HepG2 (cell line): Measurements from ENCODE around the gene TBCE.

Experiments used
- CREB1 ChIP-seq, 2 experiments: fragments of 450-650 bp in 1 of 2; IDR thresholded peaks; 2 replicates each; pipeline ENCODE4 v1.6.1; 2016 to 2017; ENCODE audit warnings: control low read depth in 1 of 2, mild to moderate bottlenecking in 1 of 2, missing compliant biosample characterization in 1 of 2, missing genetic modification characterization in 1 of 2
- FOSL1 ChIP-seq: sonication (generic); formaldehyde crosslinking; IDR thresholded peaks from 2 replicates; pipeline ENCODE4 v1.9.0; 2021; ENCODE audit warnings: missing genetic modification reagents, borderline replicate concordance
- KDM2A ChIP-seq: sonication (generic); formaldehyde crosslinking; IDR thresholded peaks from 2 replicates; pipeline ENCODE4 v1.4.0; 2020; ENCODE audit warnings: low read depth, missing genetic modification reagents, borderline replicate concordance
- MNT ChIP-seq: fragments of 450-650 bp; IDR thresholded peaks from 2 replicates; pipeline ENCODE4 v1.6.1; 2016
- MYNN ChIP-seq: sonication (generic); formaldehyde crosslinking; IDR thresholded peaks from 2 replicates; pipeline ENCODE4 v1.4.0; 2020; ENCODE audit warnings: mild to moderate bottlenecking, low read depth, missing genetic modification reagents
- RELA ChIP-seq: sonication (generic); formaldehyde crosslinking; IDR thresholded peaks from 2 replicates; pipeline ENCODE4 v1.4.0; 2020; ENCODE audit warnings: missing genetic modification reagents
- SIN3B ChIP-seq: fragments of 150-350 bp; IDR thresholded peaks from 2 replicates; pipeline ENCODE4 v1.6.1; 2014; ENCODE audit warnings: low read length
- YY1 ChIP-seq: IDR thresholded peaks from 2 replicates; pipeline ENCODE4 v1.6.1; 2011; ENCODE audit warnings: low read length, low read depth, moderate library complexity, mild to moderate bottlenecking; ENCODE audit not compliant: insufficient read depth, insufficient replicate concordance
- ZNF513 ChIP-seq: sonication (generic); formaldehyde crosslinking; conservative IDR thresholded peaks from 2 replicates; pipeline ENCODE4 v1.5.0; 2020; ENCODE audit warnings: missing genetic modification reagents
- ZNF777 ChIP-seq: sonication (generic); formaldehyde crosslinking; IDR thresholded peaks from 2 replicates; pipeline ENCODE4 v1.4.0; 2020; ENCODE audit warnings: missing genetic modification reagents
- ZNF891 ChIP-seq: sonication (generic); formaldehyde crosslinking; IDR thresholded peaks from 2 replicates; pipeline ENCODE4 v1.5.0; 2020; ENCODE audit warnings: mild to moderate bottlenecking, missing genetic modification reagents
- TF ChIP-seq, protein P1 (sequence below): sonication (generic); formaldehyde crosslinking; IDR thresholded peaks from 2 replicates; pipeline ENCODE4 v1.4.0; 2020; ENCODE audit warnings: missing genetic modification reagents, borderline replicate concordance
- TF ChIP-seq, protein P2 (sequence below): sonication (generic); formaldehyde crosslinking; IDR thresholded peaks from 2 replicates; pipeline ENCODE4 v1.8.1; 2023; ENCODE audit warnings: mild to moderate bottlenecking, missing genetic modification reagents, borderline replicate concordance

DNA sequence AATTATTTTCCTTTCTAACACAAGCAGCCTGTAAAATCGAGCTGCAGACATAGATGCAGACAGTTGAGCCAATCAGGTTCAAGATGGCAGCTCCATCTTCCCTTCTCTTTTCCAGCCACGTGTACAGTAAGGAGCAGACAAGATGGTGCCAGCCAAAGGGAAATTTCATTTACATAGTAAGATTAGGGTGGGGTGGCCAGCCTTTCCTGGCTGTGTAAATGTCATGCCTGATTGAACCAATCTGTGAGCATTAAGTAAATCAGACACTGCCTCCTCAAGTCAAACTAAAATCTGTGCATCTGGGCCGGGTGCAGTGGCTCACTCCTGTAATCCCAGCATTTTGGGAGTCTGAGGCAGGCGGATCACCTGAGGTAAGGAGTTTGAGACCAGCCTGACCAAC, 60.2 kb downstream of the TBCE start:
- TF ChIP-seq ZNF777 (CRISPR knock-in tag) = no peak
- no peak for TF ChIP-seq KDM2A
- no peak for TF ChIP-seq FOSL1
- no peak for TF ChIP-seq YY1
- no peak for TF ChIP-seq MNT
- TF ChIP-seq, protein P1, sequence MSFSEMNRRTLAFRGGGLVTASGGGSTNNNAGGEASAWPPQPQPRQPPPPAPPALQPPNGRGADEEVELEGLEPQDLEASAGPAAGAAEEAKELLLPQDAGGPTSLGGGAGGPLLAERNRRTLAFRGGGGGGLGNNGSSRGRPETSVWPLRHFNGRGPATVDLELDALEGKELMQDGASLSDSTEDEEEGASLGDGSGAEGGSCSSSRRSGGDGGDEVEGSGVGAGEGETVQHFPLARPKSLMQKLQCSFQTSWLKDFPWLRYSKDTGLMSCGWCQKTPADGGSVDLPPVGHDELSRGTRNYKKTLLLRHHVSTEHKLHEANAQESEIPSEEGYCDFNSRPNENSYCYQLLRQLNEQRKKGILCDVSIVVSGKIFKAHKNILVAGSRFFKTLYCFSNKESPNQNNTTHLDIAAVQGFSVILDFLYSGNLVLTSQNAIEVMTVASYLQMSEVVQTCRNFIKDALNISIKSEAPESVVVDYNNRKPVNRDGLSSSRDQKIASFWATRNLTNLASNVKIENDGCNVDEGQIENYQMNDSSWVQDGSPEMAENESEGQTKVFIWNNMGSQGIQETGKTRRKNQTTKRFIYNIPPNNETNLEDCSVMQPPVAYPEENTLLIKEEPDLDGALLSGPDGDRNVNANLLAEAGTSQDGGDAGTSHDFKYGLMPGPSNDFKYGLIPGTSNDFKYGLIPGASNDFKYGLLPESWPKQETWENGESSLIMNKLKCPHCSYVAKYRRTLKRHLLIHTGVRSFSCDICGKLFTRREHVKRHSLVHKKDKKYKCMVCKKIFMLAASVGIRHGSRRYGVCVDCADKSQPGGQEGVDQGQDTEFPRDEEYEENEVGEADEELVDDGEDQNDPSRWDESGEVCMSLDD (CRISPR knock-in tag) = no peak
- TF ChIP-seq, protein P2, sequence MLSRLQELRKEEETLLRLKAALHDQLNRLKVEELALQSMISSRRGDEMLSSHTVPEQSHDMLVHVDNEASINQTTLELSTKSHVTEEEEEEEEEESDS = no peak
- TF ChIP-seq ZNF513 (CRISPR knock-in tag) = no peak
- TF ChIP-seq SIN3B = no peak
- TF ChIP-seq ZNF891 (CRISPR knock-in tag) = no peak
- no peak for TF ChIP-seq MYNN (CRISPR knock-in tag)
- TF ChIP-seq RELA = no peak
- no peak for TF ChIP-seq CREB1 (IDR thresholded peaks at IDR 0.05)
- TF ChIP-seq CREB1 (CRISPR knock-in tag; IDR thresholded peaks at IDR 0.05) = no peak
